GM18519 (cell line): ENCODE data around the gene ERO1B.
"Not testable (repeated sequence)": the region's sequence is repeated elsewhere in the genome, so short reads cannot be mapped to it uniquely, and the experiment has no call there.

Source experiments
- ATAC-seq: cut with Tn5 transposase; IDR thresholded peaks from one replicate; pipeline ENCODE4 v1.9.1; 2021; ENCODE audit warnings: mild to moderate bottlenecking, moderate library complexity; ENCODE audit not compliant: unreplicated experiment, low FRiP score

ERO1B gene

GRCh38 chr1:236200925-236201324 lies 80.8 kb downstream of the ERO1B start:
- ATAC-seq: no peak

GRCh38 chr1:236193184-236193583 lies 88.6 kb downstream of the ERO1B start:
- no peak for ATAC-seq

GRCh38 chr1:236188084-236188483 lies 93.7 kb downstream of the ERO1B start:
- ATAC-seq: not testable (repeated sequence)

GRCh38 chr1:236186471-236186870 lies 95.3 kb downstream of the ERO1B start:
- not testable (repeated sequence) for ATAC-seq

GRCh38 chr1:236185687-236186086 lies 96.1 kb downstream of the ERO1B start:
- ATAC-seq: no peak

- ATAC-seq: no peak
Measured at GRCh38 chr1:236181059-236181458, 100.7 kb downstream of the ERO1B start.

- no peak for ATAC-seq
Measured at GRCh38 chr1:236179634-236180033, 102.1 kb downstream of the ERO1B start.

GRCh38 chr1:236176337-236177336 lies 105.1 kb downstream of the ERO1B start:
- ATAC-seq: no peak

GRCh38 chr1:236175642-236176336 lies 106.0 kb downstream of the ERO1B start:
- ATAC-seq: peak; percentile 59

- ATAC-seq: no peak
Measured at GRCh38 chr1:236173174-236173767, 108.5 kb downstream of the ERO1B start.

GRCh38 chr1:236172041-236172579 lies 109.6 kb downstream of the ERO1B start:
- no peak for ATAC-seq

GRCh38 chr1:236168716-236169429 lies 112.9 kb downstream of the ERO1B start:
- no peak for ATAC-seq

GRCh38 chr1:236167578-236167977 lies 114.2 kb downstream of the ERO1B start:
- ATAC-seq: no peak

- ATAC-seq: no peak
Measured at GRCh38 chr1:236167154-236167553, 114.6 kb downstream of the ERO1B start.

- no peak for ATAC-seq
Measured at GRCh38 chr1:236166041-236166440, 115.7 kb downstream of the ERO1B start.
